NB4 (cell line): ENCODE measurements around the gene POM121L2.

Experiments used
- DNase-seq: peaks from one replicate; pipeline ENCODE4 v3.0.0; 2010; ENCODE audit warnings: low read depth
- H3K4me3 ChIP-seq: one replicate; pipeline ENCODE4 v1.5.1; 2011; ENCODE audit warnings: mild to moderate bottlenecking, low read depth, low read length, moderate library complexity
- CTCF ChIP-seq: IDR thresholded peaks from one replicate; pipeline ENCODE4 v1.5.1; 2012; ENCODE audit warnings: low read depth, low read length
- MAX ChIP-seq: IDR thresholded peaks from 2 replicates; pipeline ENCODE4 v1.6.1; 2011; ENCODE audit warnings: low read depth, low read length
- MYC ChIP-seq: IDR thresholded peaks from 2 replicates; pipeline ENCODE4 v1.6.1; 2011; ENCODE audit warnings: low read depth, low read length
- POLR2A ChIP-seq: IDR thresholded peaks from 2 replicates; pipeline ENCODE4 v1.6.1; 2011; ENCODE audit warnings: mild to moderate bottlenecking; ENCODE audit not compliant: insufficient read length; ENCODE audit errors: extremely low read depth

Gene POM121L2

GRCh38 chr6:27260836-27261375 is 51.2 kb downstream of the POM121L2 start:
- TF ChIP-seq CTCF = no peak
- TF ChIP-seq POLR2A = no peak
- TF ChIP-seq MAX = no peak
- no peak for TF ChIP-seq MYC
- DNase-seq = no peak
- H3K4me3 ChIP-seq = no peak overlapping the region

- no peak overlapping the region for H3K4me3 ChIP-seq
- DNase-seq = no peak
- TF ChIP-seq CTCF (no peak), MAX (no peak), MYC (no peak), POLR2A (no peak)
Measured at GRCh38 chr6:27260369-27260768, 51.7 kb downstream of the POM121L2 start.
